Tibial nerve (tissue), 4 donors: Measurements from ENCODE around the gene MBLAC1.

Experiments used
- CTCF ChIP-seq, 5 experiments: fragments of 200-600 bp in 3 of 5; fragments of 450-650 bp in 2 of 5; sonication (generic) in 3 of 5; IDR thresholded peaks; one replicate each; pipeline ENCODE4 v1.5.1; 2016 to 2019; ENCODE audit warnings: antibody characterized with exemption in 5 of 5, mild to moderate bottlenecking in 3 of 5, moderate library complexity in 2 of 5
- EP300 ChIP-seq, 2 donors: sonication (generic); formaldehyde crosslinking; IDR thresholded peaks; one replicate each; pipeline ENCODE4 v1.6.1; 2017; ENCODE audit warnings: antibody characterized with exemption in 2 of 2, mild to moderate bottlenecking in 1 of 2
- POLR2A ChIP-seq, 2 donors: fragments of 450-650 bp; IDR thresholded peaks; one replicate each; pipeline ENCODE4 v1.6.1; 2017; ENCODE audit warnings: antibody characterized with exemption in 2 of 2, mild to moderate bottlenecking in 2 of 2, moderate library complexity in 2 of 2

GRCh38 chr7:100079024-100079560 is 47.7 kb upstream of the MBLAC1 start:
- no peak for TF ChIP-seq CTCF (IDR thresholded peaks at IDR 0.05)
- no peak for TF ChIP-seq POLR2A (IDR thresholded peaks at IDR 0.05)
- TF ChIP-seq EP300 (IDR thresholded peaks at IDR 0.05), result peak in 1 of 2 donors; percentile 15
